IMR-90 (cell line): Measurements from ENCODE around the gene REPS2. TPM values are rescaled to one million over a fixed set of nuclear protein-coding genes. Genes with fewer than 3 reads are reported as not detected.

Source experiments
- ATAC-seq: fragments of 200-7000 bp; cut with Tn5 transposase; 2 replicates; pipeline ENCODE4 v1.9.1; 2020; ENCODE audit warnings: low read depth, mild to moderate bottlenecking, moderate library complexity
- BruUV-seq: library from RNA; stranded (reverse); fragments of 400-500 nt; replicated peaks from 2 replicates; lab custom pipeline; 2021; lab: Mats Ljungman, UMichigan
- CTCF ChIA-PET: fragments of 300-600 bp; formaldehyde crosslinking; extraction: SDS; loops from one replicate; lab custom pipeline; 2021; ENCODE audit warnings: antibody characterized with exemption; lab: Yijun Ruan, JAX
- POLR2A ChIA-PET: fragments of 300-600 bp; sonication (Branson Sonifier 250); formaldehyde crosslinking; loops from one replicate; lab custom pipeline; 2022; ENCODE audit warnings: antibody characterized with exemption; ENCODE audit not compliant: unreplicated experiment; lab: Charles Lee
- DNase-seq: peaks from one replicate; pipeline ENCODE4 v3.0.0; 2013
- H2AFZ ChIP-seq: replicated peaks from 2 replicates; pipeline ENCODE3; 2013; ENCODE audit warnings: low read length, mild to moderate bottlenecking; ENCODE audit not compliant: poor library complexity
- H2AK5ac ChIP-seq: 2 replicates; pipeline ENCODE4 v1.6.1; 2013; ENCODE audit warnings: low read depth, low read length, inconsistent platforms
- H2AK9ac ChIP-seq: replicated peaks from 2 replicates; pipeline ENCODE3; 2013; ENCODE audit warnings: mild to moderate bottlenecking, low read depth, low read length, moderate library complexity; ENCODE audit not compliant: poor library complexity
- H2BK120ac ChIP-seq: 2 replicates; pipeline ENCODE4 v1.6.1; 2013; ENCODE audit warnings: low read depth, low read length, inconsistent platforms
- H2BK15ac ChIP-seq: 3 replicates; pipeline ENCODE4 v1.6.1; 2013; ENCODE audit warnings: low read depth, low read length, inconsistent platforms
- H2BK20ac ChIP-seq: 2 replicates; pipeline ENCODE4 v1.6.1; 2013; ENCODE audit warnings: low read depth, mild to moderate bottlenecking, inconsistent platforms, low read length, moderate library complexity
- H2BK5ac ChIP-seq: 2 replicates; pipeline ENCODE4 v1.6.1; 2013; ENCODE audit warnings: mild to moderate bottlenecking, low read depth, low read length, inconsistent platforms; ENCODE audit not compliant: poor library complexity, severe bottlenecking
- H3K14ac ChIP-seq: replicated peaks from 2 replicates; pipeline ENCODE4 v1.6.1; 2013; ENCODE audit warnings: low read depth, low read length, inconsistent platforms
- H3K18ac ChIP-seq: 2 replicates; pipeline ENCODE4 v1.6.1; 2013; ENCODE audit warnings: low read depth, low read length, control low read depth
- H3K23ac ChIP-seq: 2 replicates; pipeline ENCODE4 v1.6.1; 2013; ENCODE audit warnings: low read depth, low read length, inconsistent platforms
- H3K27ac ChIP-seq: 2 replicates; pipeline ENCODE4 v1.5.1; 2013; ENCODE audit warnings: mild to moderate bottlenecking, control low read depth, low read length; ENCODE audit not compliant: insufficient read depth
- H3K27me3 ChIP-seq: 2 replicates; pipeline ENCODE4 v1.6.1; 2013; ENCODE audit warnings: low read length; ENCODE audit not compliant: control insufficient read depth, insufficient read depth
- H3K36me3 ChIP-seq: 2 replicates; pipeline ENCODE4 v1.6.1; 2013; ENCODE audit warnings: low read length, mixed read lengths; ENCODE audit not compliant: control insufficient read depth, insufficient read depth
- H3K4ac ChIP-seq: 2 replicates; pipeline ENCODE4 v1.6.1; 2013; ENCODE audit warnings: low read depth, low read length, inconsistent platforms
- H3K4me1 ChIP-seq: 2 replicates; pipeline ENCODE4 v1.6.1; 2013; ENCODE audit warnings: low read length, mixed read lengths; ENCODE audit not compliant: control insufficient read depth, insufficient read depth
- H3K4me2 ChIP-seq: 2 replicates; pipeline ENCODE4 v1.6.1; 2013; ENCODE audit warnings: low read depth, mild to moderate bottlenecking, control low read depth, low read length, moderate library complexity
- H3K4me3 ChIP-seq: 2 replicates; pipeline ENCODE4 v1.5.1; 2013; ENCODE audit warnings: low read depth, mild to moderate bottlenecking, control low read depth, low read length, moderate library complexity; ENCODE audit not compliant: insufficient read depth
- H3K56ac ChIP-seq: 2 replicates; pipeline ENCODE4 v1.6.1; 2013; ENCODE audit warnings: low read length, inconsistent platforms; ENCODE audit not compliant: insufficient read depth; ENCODE audit errors: extremely low read depth
- H3K79me1 ChIP-seq, 2 experiments: 2 replicates each; pipeline ENCODE4 v1.6.1; 2013; ENCODE audit warnings: low read length in 2 of 2, inconsistent platforms in 1 of 2, low read depth in 1 of 2
- H3K9ac ChIP-seq: 2 replicates; pipeline ENCODE4 v1.6.1; 2013; ENCODE audit warnings: low read depth, low read length, control low read depth
- H3K9me1 ChIP-seq: 2 replicates; pipeline ENCODE4 v1.6.1; 2013; ENCODE audit warnings: low read length, inconsistent platforms; ENCODE audit not compliant: insufficient read depth
- H3K9me3 ChIP-seq: 2 replicates; pipeline ENCODE4 v1.6.1; 2013; ENCODE audit warnings: low read length; ENCODE audit not compliant: control insufficient read depth, insufficient read depth
- H4K20me1 ChIP-seq: 2 replicates; pipeline ENCODE4 v1.6.1; 2013; ENCODE audit warnings: low read length, inconsistent platforms; ENCODE audit not compliant: insufficient read depth
- H4K5ac ChIP-seq: 2 replicates; pipeline ENCODE4 v1.6.1; 2013; ENCODE audit warnings: mild to moderate bottlenecking, low read depth, low read length, control low read depth
- H4K8ac ChIP-seq, 2 experiments: 2 replicates each; pipeline ENCODE4 v1.6.1; 2013; ENCODE audit warnings: low read depth in 2 of 2, low read length in 2 of 2, control low read depth in 1 of 2, inconsistent platforms in 1 of 2
- H4K91ac ChIP-seq: 2 replicates; pipeline ENCODE4 v1.6.1; 2013; ENCODE audit warnings: low read depth, low read length, inconsistent platforms; ENCODE audit not compliant: insufficient read depth
- BHLHE40 ChIP-seq: fragments of 150-350 bp; IDR thresholded peaks from 2 replicates; pipeline ENCODE4 v1.6.1; 2016; ENCODE audit warnings: mild to moderate bottlenecking, low read depth, low read length
- CEBPB ChIP-seq: IDR thresholded peaks from 2 replicates; pipeline ENCODE4 v1.6.1; 2012; ENCODE audit warnings: low read depth, low read length, improper control_type of control experiment
- CHD1 ChIP-seq: IDR thresholded peaks from 2 replicates; pipeline ENCODE4 v1.6.1; 2012; ENCODE audit warnings: low read depth, low read length, improper control_type of control experiment
- CTCF ChIP-seq: conservative IDR thresholded peaks from 2 replicates; pipeline ENCODE4 v1.5.1; 2012; ENCODE audit warnings: mild to moderate bottlenecking, low read depth, low read length, improper control_type of control experiment
- ELK1 ChIP-seq: fragments of 150-350 bp; IDR thresholded peaks from 2 replicates; pipeline ENCODE4 v1.6.1; 2016; ENCODE audit warnings: low read depth, mild to moderate bottlenecking, low read length, moderate library complexity, borderline replicate concordance
- FOS ChIP-seq: fragments of 150-350 bp; IDR thresholded peaks from 2 replicates; pipeline ENCODE4 v1.6.1; 2016; ENCODE audit warnings: low read depth, low read length
- MAFK ChIP-seq: IDR thresholded peaks from 2 replicates; pipeline ENCODE4 v1.6.1; 2012; ENCODE audit warnings: low read depth, low read length, improper control_type of control experiment
- MAZ ChIP-seq: IDR thresholded peaks from 2 replicates; pipeline ENCODE4 v1.6.1; 2012; ENCODE audit warnings: low read depth, mild to moderate bottlenecking, low read length, improper control_type of control experiment, moderate library complexity, borderline replicate concordance
- MXI1 ChIP-seq: IDR thresholded peaks from 2 replicates; pipeline ENCODE4 v1.6.1; 2012; ENCODE audit warnings: low read depth, mild to moderate bottlenecking, low read length, moderate library complexity, borderline replicate concordance
- NFE2L2 ChIP-seq: fragments of 150-350 bp; IDR thresholded peaks from 2 replicates; pipeline ENCODE4 v1.6.1; 2016; ENCODE audit warnings: low read depth, mild to moderate bottlenecking, low read length
- POLR2A ChIP-seq: IDR thresholded peaks from 2 replicates; pipeline ENCODE4 v1.6.1; 2012; ENCODE audit warnings: mild to moderate bottlenecking, low read depth, low read length
- RAD21 ChIP-seq: IDR thresholded peaks from 2 replicates; pipeline ENCODE4 v1.6.1; 2012; ENCODE audit warnings: low read length, improper control_type of control experiment
- RCOR1 ChIP-seq: IDR thresholded peaks from 2 replicates; pipeline ENCODE4 v1.6.1; 2012; ENCODE audit warnings: mild to moderate bottlenecking, low read length, improper control_type of control experiment; ENCODE audit not compliant: insufficient replicate concordance
- RFX5 ChIP-seq: IDR thresholded peaks from 2 replicates; pipeline ENCODE4 v1.8.0; 2012; ENCODE audit warnings: low read depth, mild to moderate bottlenecking, low read length, moderate library complexity
- SMC3 ChIP-seq: fragments of 150-350 bp; IDR thresholded peaks from 2 replicates; pipeline ENCODE4 v1.6.1; 2016; ENCODE audit warnings: low read depth, mild to moderate bottlenecking, antibody characterized with exemption, low read length, moderate library complexity
- USF2 ChIP-seq: fragments of 150-350 bp; IDR thresholded peaks from 2 replicates; pipeline ENCODE4 v1.6.1; 2017; ENCODE audit warnings: mild to moderate bottlenecking, antibody characterized with exemption, low read length, low read depth
- WGBS, 2 experiments: methylation state at CpG; one replicate each; pipeline versions ENCODE4 v1.1.5 to v1.1.7; 2013; ENCODE audit warnings: missing lambda C conversion rate in 2 of 2; ENCODE audit not compliant: insufficient read length in 1 of 2; ENCODE audit errors: extremely low coverage in 2 of 2; 5-methylcytosine and 5-hydroxymethylcytosine counted together
- dilution Hi-C: fragments of 300-500 bp; cut with HindIII; formaldehyde crosslinking; loops from one replicate; pipeline ENCODE4 v1.14.3; 2018; ENCODE audit warnings: low sequenced_read_pairs; ENCODE audit not compliant: unreplicated experiment
- in situ Hi-C: fragments of 300-500 bp; cut with MboI; formaldehyde crosslinking; loops from 3 replicates; pipeline ENCODE4 v1.14.3; 2019; ENCODE audit warnings: low sequenced_read_pairs, inconsistent platforms, mixed read lengths
- intact Hi-C: fragments of 100-400 bp; cut with micrococcal nuclease; formaldehyde crosslinking; loops from 2 replicates; pipeline ENCODE4 v1.10.0; 2022
- polyA plus RNA-seq, 3 experiments: library from polyadenylated mRNA; depleted of rRNA; stranded (reverse); fragments of >200 nt; gene quantifications; 2 replicates each; pipeline ENCODE4 v1.2.3, GENCODE V29; 2012; ENCODE audit warnings: low replicate concordance in 1 of 3
- total RNA-seq: library from RNA; depleted of rRNA; stranded (reverse); fragments of >200 nt; gene quantifications from 2 replicates; pipeline ENCODE4 v1.2.3, GENCODE V29; 2012

The REPS2 gene
- total and polyA plus RNA-seq, 2 of the 4 experiments (the other 2 are of a cell fraction) = 0.02 to 0.18 TPM

GRCh38 chrX:16931371-16931770, 15.1 kb upstream of the REPS2 start:
- no peak overlapping the region for H3K14ac ChIP-seq
- POLR2A ChIA-PET = no interaction called here
- H3K56ac ChIP-seq = no peak overlapping the region
- CTCF ChIA-PET = no interaction called here
- H3K79me1 ChIP-seq = no peaks in the 10 kb centered on the region
- no peak overlapping the region for H2BK15ac ChIP-seq
- BruUV-seq = no TSS peak
- H3K36me3 ChIP-seq = no peaks in the 10 kb centered on the region
- no CpG with 5 or more reads among the region's 3 CpGs for WGBS, 2 experiments
- no peak overlapping the region for H2AK9ac ChIP-seq
- H3K27me3 ChIP-seq = peaks cover 16% of the 10 kb centered on the region
- no peak overlapping the region for H4K91ac ChIP-seq
- no peak overlapping the region for H3K27ac ChIP-seq
- H2BK5ac ChIP-seq = no peak overlapping the region
- dilution Hi-C loops = no loop called here
- no peaks in the 10 kb centered on the region for H3K9me1 ChIP-seq
- H2BK20ac ChIP-seq = no peak overlapping the region
- H3K4me2 ChIP-seq = no peak overlapping the region
- H3K18ac ChIP-seq = no peak overlapping the region
- DNase-seq (no peak), ATAC-seq (no peak)
- no peak overlapping the region for H4K5ac ChIP-seq
- TF ChIP-seq CEBPB (no peak), POLR2A (no peak), MAFK (no peak), RAD21 (no peak), CHD1 (no peak), NFE2L2 (no peak), SMC3 (no peak), FOS (no peak), BHLHE40 (no peak), MXI1 (no peak), CTCF (no peak), ELK1 (no peak), RFX5 (no peak), MAZ (no peak), RCOR1 (no peak), USF2 (no peak)
- H2AK5ac ChIP-seq = no peak overlapping the region
- H3K9me3 ChIP-seq = no peaks in the 10 kb centered on the region
- no peak overlapping the region for H2BK120ac ChIP-seq
- no peak overlapping the region for H4K8ac ChIP-seq
- H4K20me1 ChIP-seq = no peaks in the 10 kb centered on the region
- no peaks in the 10 kb centered on the region for H3K4me1 ChIP-seq
- H3K4me3 ChIP-seq = no peak overlapping the region
- no peak overlapping the region for H3K9ac ChIP-seq
- no peak overlapping the region for H3K23ac ChIP-seq
- in situ Hi-C loops = no loop called here
- no peak overlapping the region for H2AFZ ChIP-seq
- intact Hi-C loops = no loop called here
- H3K4ac ChIP-seq = no peak overlapping the region
